HEK293 (cell line): ENCODE data around the gene MCU.

Source experiments
- OVOL3 ChIP-seq: fragments of 450-650 bp; formaldehyde crosslinking; IDR thresholded peaks from 2 replicates; pipeline ENCODE4 v1.5.1; 2016; ENCODE audit warnings: missing biosample characterization, missing genetic modification characterization
- SP7 ChIP-seq: fragments of 450-650 bp; formaldehyde crosslinking; IDR thresholded peaks from 2 replicates; pipeline ENCODE4 v1.5.1; 2016; ENCODE audit warnings: missing biosample characterization, missing genetic modification characterization
- YY1 ChIP-seq: fragments of 450-650 bp; formaldehyde crosslinking; IDR thresholded peaks from 2 replicates; pipeline ENCODE4 v1.5.1; 2018; ENCODE audit warnings: missing biosample characterization, missing genetic modification characterization
- ZBTB7A ChIP-seq: fragments of 450-650 bp; formaldehyde crosslinking; IDR thresholded peaks from 2 replicates; pipeline ENCODE4 v1.5.1; 2016; ENCODE audit warnings: low read depth, missing biosample characterization, missing genetic modification characterization
- ZFP69B ChIP-seq: fragments of 450-650 bp; formaldehyde crosslinking; IDR thresholded peaks from 2 replicates; pipeline ENCODE4 v1.5.1; 2016; ENCODE audit warnings: missing biosample characterization, missing genetic modification characterization
- ZNF10 ChIP-seq: fragments of 450-650 bp; formaldehyde crosslinking; IDR thresholded peaks from 2 replicates; pipeline ENCODE4 v1.5.1; 2017; ENCODE audit warnings: missing biosample characterization, missing genetic modification characterization
- ZNF121 ChIP-seq: fragments of 450-650 bp; formaldehyde crosslinking; IDR thresholded peaks from 2 replicates; pipeline ENCODE4 v1.5.1; 2016; ENCODE audit warnings: missing biosample characterization, missing genetic modification characterization
- ZNF174 ChIP-seq: fragments of 450-650 bp; formaldehyde crosslinking; IDR thresholded peaks from 2 replicates; pipeline ENCODE4 v1.5.0; 2017; ENCODE audit warnings: missing biosample characterization, mild to moderate bottlenecking, missing genetic modification characterization
- ZNF175 ChIP-seq: fragments of 450-650 bp; formaldehyde crosslinking; IDR thresholded peaks from 2 replicates; pipeline ENCODE4 v1.5.1; 2016; ENCODE audit warnings: missing biosample characterization, missing genetic modification characterization
- ZNF221 ChIP-seq: fragments of 450-650 bp; formaldehyde crosslinking; IDR thresholded peaks from 2 replicates; pipeline ENCODE4 v1.5.1; 2017; ENCODE audit warnings: missing biosample characterization, missing genetic modification characterization, borderline replicate concordance
- ZNF239 ChIP-seq: fragments of 450-650 bp; formaldehyde crosslinking; IDR thresholded peaks from 2 replicates; pipeline ENCODE4 v1.5.1; 2016; ENCODE audit warnings: missing biosample characterization, missing genetic modification characterization
- ZNF266 ChIP-seq: fragments of 450-650 bp; formaldehyde crosslinking; IDR thresholded peaks from 2 replicates; pipeline ENCODE4 v1.5.1; 2016; ENCODE audit warnings: missing biosample characterization, missing genetic modification characterization, low read depth
- ZNF335 ChIP-seq: fragments of 450-650 bp; formaldehyde crosslinking; conservative IDR thresholded peaks from 2 replicates; pipeline ENCODE4 v1.5.1; 2016; ENCODE audit warnings: missing biosample characterization, missing genetic modification characterization
- ZNF350 ChIP-seq: fragments of 450-650 bp; formaldehyde crosslinking; IDR thresholded peaks from 2 replicates; pipeline ENCODE4 v1.5.0; 2017; ENCODE audit warnings: missing biosample characterization, mild to moderate bottlenecking, missing genetic modification characterization
- ZNF354C ChIP-seq: fragments of 450-650 bp; formaldehyde crosslinking; IDR thresholded peaks from 2 replicates; pipeline ENCODE4 v1.5.1; 2016; ENCODE audit warnings: missing biosample characterization, missing genetic modification characterization, low read depth, borderline replicate concordance
- ZNF510 ChIP-seq: fragments of 450-650 bp; formaldehyde crosslinking; IDR thresholded peaks from 2 replicates; pipeline ENCODE4 v1.5.1; 2018; ENCODE audit warnings: mild to moderate bottlenecking, missing genetic modification characterization, missing biosample characterization; ENCODE audit not compliant: insufficient replicate concordance
- ZNF514 ChIP-seq: fragments of 450-650 bp; formaldehyde crosslinking; IDR thresholded peaks from 2 replicates; pipeline ENCODE4 v1.5.1; 2016; ENCODE audit warnings: missing biosample characterization, missing genetic modification characterization
- ZNF558 ChIP-seq: fragments of 450-650 bp; formaldehyde crosslinking; IDR thresholded peaks from 2 replicates; pipeline ENCODE4 v1.5.1; 2016; ENCODE audit warnings: missing biosample characterization, missing genetic modification characterization
- ZNF596 ChIP-seq: fragments of 450-650 bp; IDR thresholded peaks from 2 replicates; pipeline ENCODE4 v1.5.0; 2018; ENCODE audit warnings: missing biosample characterization, mild to moderate bottlenecking, missing genetic modification characterization, moderate library complexity
- ZNF629 ChIP-seq: fragments of 450-650 bp; formaldehyde crosslinking; IDR thresholded peaks from 2 replicates; pipeline ENCODE4 v1.5.1; 2017; ENCODE audit warnings: missing biosample characterization, missing genetic modification characterization
- ZNF654 ChIP-seq: fragments of 450-650 bp; formaldehyde crosslinking; IDR thresholded peaks from 2 replicates; pipeline ENCODE4 v1.5.1; 2016; ENCODE audit warnings: low read depth, missing biosample characterization, missing genetic modification characterization
- ZNF660 ChIP-seq: fragments of 450-650 bp; IDR thresholded peaks from 2 replicates; pipeline ENCODE4 v1.5.1; 2018; ENCODE audit warnings: missing biosample characterization, mild to moderate bottlenecking, missing genetic modification characterization
- ZNF701 ChIP-seq: fragments of 450-650 bp; formaldehyde crosslinking; IDR thresholded peaks from 2 replicates; pipeline ENCODE4 v1.5.1; 2016; ENCODE audit warnings: missing biosample characterization, missing genetic modification characterization
- ZNF830 ChIP-seq: fragments of 450-650 bp; IDR thresholded peaks from 2 replicates; pipeline ENCODE4 v1.5.0; 2018; ENCODE audit warnings: missing biosample characterization, missing genetic modification characterization, low read depth, mild to moderate bottlenecking, moderate library complexity
- ZSCAN30 ChIP-seq: fragments of 450-650 bp; IDR thresholded peaks from 2 replicates; pipeline ENCODE4 v1.5.1; 2018; ENCODE audit warnings: missing biosample characterization, mild to moderate bottlenecking, missing genetic modification characterization, moderate library complexity
- ZXDB ChIP-seq: fragments of 450-650 bp; formaldehyde crosslinking; IDR thresholded peaks from 2 replicates; pipeline ENCODE4 v1.5.1; 2016; ENCODE audit warnings: missing biosample characterization, missing genetic modification characterization
- TF ChIP-seq, protein P1 (sequence below): fragments of 450-650 bp; formaldehyde crosslinking; IDR thresholded peaks from 2 replicates; pipeline ENCODE4 v1.5.1; 2017; ENCODE audit warnings: missing biosample characterization, missing genetic modification characterization
- TF ChIP-seq, protein P2 (sequence below): fragments of 450-650 bp; formaldehyde crosslinking; IDR thresholded peaks from 2 replicates; pipeline ENCODE4 v1.5.1; 2016; ENCODE audit warnings: missing biosample characterization, missing genetic modification characterization
- TF ChIP-seq, protein P3 (sequence below): fragments of 450-650 bp; formaldehyde crosslinking; IDR thresholded peaks from 2 replicates; pipeline ENCODE4 v1.5.1; 2016; ENCODE audit warnings: missing biosample characterization, missing genetic modification characterization, low read depth
- TF ChIP-seq, protein P4 (sequence below): fragments of 450-650 bp; formaldehyde crosslinking; IDR thresholded peaks from 2 replicates; pipeline ENCODE4 v1.5.1; 2016; ENCODE audit warnings: missing biosample characterization, missing genetic modification characterization
- TF ChIP-seq, protein P5 (sequence below): fragments of 450-650 bp; formaldehyde crosslinking; IDR thresholded peaks from 2 replicates; pipeline ENCODE4 v1.5.1; 2016; ENCODE audit warnings: missing biosample characterization, missing genetic modification characterization

Gene MCU

DNA sequence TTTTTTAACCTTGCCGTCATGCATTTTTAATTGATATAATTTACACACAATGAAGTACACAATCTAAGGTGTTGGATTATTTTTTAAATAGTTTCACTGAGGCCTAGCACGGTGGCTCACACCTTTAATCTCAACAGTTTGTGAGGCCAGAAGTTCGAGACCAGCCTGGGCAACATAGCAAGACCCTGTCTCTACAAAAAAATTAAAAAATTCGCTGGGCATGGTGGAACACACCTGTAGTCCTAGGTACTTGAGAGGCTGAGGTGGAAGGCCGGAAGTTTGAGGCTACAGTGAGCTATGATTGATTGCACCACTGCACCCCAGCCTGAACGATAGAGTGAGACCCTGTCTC lies 108.8 kb downstream of the MCU start (continued):
- TF ChIP-seq ZNF10 (tag by site-specific recombination) (no peak), ZFP69B (tag by site-specific recombination) (no peak), ZNF266 (no peak), ZNF830 (tag by site-specific recombination) (no peak), ZBTB7A (tag by site-specific recombination) (no peak), ZNF174 (tag by site-specific recombination) (no peak), ZNF596 (tag by site-specific recombination) (no peak), ZNF660 (tag by site-specific recombination) (0 out of 2 replicates have a peak, but pooled peaks have one; percentile 22), OVOL3 (no peak), ZNF335 (tag by site-specific recombination) (0 out of 2 replicates have a peak, but pooled peaks have one; percentile 1), ZNF121 (tag by site-specific recombination) (peak; percentile 100), ZNF701 (no peak), ZNF354C (tag by site-specific recombination) (no peak), ZXDB (tag by site-specific recombination) (no peak), ZNF239 (tag by site-specific recombination) (no peak), SP7 (tag by site-specific recombination) (no peak), ZNF510 (tag by site-specific recombination) (no peak), ZNF514 (tag by site-specific recombination) (no peak), ZNF175 (tag by site-specific recombination) (no peak), ZSCAN30 (tag by site-specific recombination) (no peak), YY1 (tag by site-specific recombination) (no peak), ZNF654 (no peak), ZNF629 (tag by site-specific recombination) (no peak), ZNF350 (tag by site-specific recombination) (no peak), ZNF558 (tag by site-specific recombination) (no peak), ZNF221 (no peak)
- TF ChIP-seq, protein P1, sequence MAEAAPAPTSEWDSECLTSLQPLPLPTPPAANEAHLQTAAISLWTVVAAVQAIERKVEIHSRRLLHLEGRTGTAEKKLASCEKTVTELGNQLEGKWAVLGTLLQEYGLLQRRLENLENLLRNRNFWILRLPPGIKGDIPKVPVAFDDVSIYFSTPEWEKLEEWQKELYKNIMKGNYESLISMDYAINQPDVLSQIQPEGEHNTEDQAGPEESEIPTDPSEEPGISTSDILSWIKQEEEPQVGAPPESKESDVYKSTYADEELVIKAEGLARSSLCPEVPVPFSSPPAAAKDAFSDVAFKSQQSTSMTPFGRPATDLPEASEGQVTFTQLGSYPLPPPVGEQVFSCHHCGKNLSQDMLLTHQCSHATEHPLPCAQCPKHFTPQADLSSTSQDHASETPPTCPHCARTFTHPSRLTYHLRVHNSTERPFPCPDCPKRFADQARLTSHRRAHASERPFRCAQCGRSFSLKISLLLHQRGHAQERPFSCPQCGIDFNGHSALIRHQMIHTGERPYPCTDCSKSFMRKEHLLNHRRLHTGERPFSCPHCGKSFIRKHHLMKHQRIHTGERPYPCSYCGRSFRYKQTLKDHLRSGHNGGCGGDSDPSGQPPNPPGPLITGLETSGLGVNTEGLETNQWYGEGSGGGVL (tag by site-specific recombination) = no peak
- TF ChIP-seq, protein P2, sequence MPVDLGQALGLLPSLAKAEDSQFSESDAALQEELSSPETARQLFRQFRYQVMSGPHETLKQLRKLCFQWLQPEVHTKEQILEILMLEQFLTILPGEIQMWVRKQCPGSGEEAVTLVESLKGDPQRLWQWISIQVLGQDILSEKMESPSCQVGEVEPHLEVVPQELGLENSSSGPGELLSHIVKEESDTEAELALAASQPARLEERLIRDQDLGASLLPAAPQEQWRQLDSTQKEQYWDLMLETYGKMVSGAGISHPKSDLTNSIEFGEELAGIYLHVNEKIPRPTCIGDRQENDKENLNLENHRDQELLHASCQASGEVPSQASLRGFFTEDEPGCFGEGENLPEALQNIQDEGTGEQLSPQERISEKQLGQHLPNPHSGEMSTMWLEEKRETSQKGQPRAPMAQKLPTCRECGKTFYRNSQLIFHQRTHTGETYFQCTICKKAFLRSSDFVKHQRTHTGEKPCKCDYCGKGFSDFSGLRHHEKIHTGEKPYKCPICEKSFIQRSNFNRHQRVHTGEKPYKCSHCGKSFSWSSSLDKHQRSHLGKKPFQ = no peak
- TF ChIP-seq, protein P3, sequence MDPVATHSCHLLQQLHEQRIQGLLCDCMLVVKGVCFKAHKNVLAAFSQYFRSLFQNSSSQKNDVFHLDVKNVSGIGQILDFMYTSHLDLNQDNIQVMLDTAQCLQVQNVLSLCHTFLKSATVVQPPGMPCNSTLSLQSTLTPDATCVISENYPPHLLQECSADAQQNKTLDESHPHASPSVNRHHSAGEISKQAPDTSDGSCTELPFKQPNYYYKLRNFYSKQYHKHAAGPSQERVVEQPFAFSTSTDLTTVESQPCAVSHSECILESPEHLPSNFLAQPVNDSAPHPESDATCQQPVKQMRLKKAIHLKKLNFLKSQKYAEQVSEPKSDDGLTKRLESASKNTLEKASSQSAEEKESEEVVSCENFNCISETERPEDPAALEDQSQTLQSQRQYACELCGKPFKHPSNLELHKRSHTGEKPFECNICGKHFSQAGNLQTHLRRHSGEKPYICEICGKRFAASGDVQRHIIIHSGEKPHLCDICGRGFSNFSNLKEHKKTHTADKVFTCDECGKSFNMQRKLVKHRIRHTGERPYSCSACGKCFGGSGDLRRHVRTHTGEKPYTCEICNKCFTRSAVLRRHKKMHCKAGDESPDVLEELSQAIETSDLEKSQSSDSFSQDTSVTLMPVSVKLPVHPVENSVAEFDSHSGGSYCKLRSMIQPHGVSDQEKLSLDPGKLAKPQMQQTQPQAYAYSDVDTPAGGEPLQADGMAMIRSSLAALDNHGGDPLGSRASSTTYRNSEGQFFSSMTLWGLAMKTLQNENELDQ (tag by site-specific recombination) = no peak
- TF ChIP-seq, protein P4, sequence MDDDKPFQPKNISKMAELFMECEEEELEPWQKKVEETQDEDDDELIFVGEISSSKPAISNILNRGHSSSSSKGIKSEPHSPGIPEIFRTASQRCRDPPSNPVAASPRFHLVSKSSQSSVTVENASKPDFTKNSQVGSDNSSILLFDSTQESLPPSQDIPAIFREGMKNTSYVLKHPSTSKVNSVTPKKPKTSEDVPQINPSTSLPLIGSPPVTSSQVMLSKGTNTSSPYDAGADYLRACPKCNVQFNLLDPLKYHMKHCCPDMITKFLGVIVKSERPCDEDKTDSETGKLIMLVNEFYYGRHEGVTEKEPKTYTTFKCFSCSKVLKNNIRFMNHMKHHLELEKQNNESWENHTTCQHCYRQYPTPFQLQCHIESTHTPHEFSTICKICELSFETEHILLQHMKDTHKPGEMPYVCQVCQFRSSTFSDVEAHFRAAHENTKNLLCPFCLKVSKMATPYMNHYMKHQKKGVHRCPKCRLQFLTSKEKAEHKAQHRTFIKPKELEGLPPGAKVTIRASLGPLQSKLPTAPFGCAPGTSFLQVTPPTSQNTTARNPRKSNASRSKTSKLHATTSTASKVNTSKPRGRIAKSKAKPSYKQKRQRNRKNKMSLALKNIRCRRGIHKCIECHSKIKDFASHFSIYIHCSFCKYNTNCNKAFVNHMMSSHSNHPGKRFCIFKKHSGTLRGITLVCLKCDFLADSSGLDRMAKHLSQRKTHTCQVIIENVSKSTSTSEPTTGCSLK (tag by site-specific recombination) = no peak
- TF ChIP-seq, protein P5, sequence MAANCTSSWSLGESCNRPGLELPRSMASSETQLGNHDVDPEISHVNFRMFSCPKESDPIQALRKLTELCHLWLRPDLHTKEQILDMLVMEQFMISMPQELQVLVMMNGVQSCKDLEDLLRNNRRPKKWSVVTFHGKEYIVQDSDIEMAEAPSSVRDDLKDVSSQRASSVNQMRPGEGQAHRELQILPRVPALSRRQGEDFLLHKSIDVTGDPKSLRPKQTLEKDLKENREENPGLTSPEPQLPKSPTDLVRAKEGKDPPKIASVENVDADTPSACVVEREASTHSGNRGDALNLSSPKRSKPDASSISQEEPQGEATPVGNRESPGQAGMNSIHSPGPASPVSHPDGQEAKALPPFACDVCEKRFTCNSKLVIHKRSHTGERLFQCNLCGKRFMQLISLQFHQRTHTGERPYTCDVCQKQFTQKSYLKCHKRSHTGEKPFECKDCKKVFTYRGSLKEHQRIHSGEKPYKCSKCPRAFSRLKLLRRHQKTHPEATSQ (tag by site-specific recombination) = no peak
